ENCODE data around the gene PNISR. TPM values are rescaled to one million over a fixed set of nuclear protein-coding genes. Genes with fewer than 3 reads are reported as not detected.

PNISR gene
- total and polyA plus RNA-seq, 8 donors = 20.8 to 64.1 (median 35.9) TPM

DNA sequence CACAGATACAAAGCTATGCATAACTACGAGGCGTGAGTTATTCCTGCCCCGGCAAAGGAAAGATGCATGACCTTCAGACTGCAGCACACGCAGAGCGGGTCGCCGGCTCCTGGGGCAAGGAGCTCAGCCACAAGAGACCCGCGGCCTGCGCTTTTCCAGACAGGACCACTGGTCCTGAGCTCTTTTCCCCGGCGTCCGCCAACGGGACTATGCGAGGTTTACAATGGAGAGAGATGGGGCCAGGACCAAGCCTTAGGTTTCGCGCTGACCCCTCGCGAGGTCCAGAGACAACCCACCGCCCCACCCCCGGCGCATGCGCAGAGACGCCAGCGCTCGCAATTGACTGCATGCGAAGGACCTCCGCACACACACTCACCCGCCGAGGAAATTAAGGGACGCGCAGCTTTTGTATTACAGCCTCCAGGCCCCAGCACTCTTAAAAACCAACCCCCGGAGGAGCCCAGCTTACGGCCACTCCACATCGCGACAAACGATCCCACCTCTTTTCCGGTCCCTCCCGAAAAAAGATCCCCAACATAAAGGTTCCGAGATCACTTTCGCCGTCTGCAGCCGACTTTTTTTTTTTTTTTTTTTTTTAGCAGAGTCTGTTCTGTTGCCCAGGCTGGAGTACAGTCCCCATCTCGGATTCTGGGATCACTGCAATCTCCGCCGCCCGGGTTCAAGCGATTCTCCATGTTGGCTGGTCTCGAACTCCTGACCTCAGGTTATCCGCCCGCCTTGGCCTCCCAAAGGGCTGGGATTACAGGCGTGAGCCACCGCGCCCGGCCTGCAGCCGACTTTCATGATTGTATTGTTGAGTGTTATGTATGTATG, 31.2 kb downstream of the PNISR start, which contains the start of gene COQ3:
TSS of gene COQ3 (minus strand) at position 498 of the 834 bp plus-strand sequence. CDS start at position 482, 16 bp downstream.
- FAIRE-seq = no peak
- H3K4me3 ChIP-seq = peak within 1 kb of the TSS; percentile 55 to 81 (median 71)
- H3K4me1 ChIP-seq = peaks cover 0 to 6% (median 0%) of the 10 kb centered on the region in 3 donors
- H3K9me3 ChIP-seq = no peaks in the 10 kb centered on the region
- peak; percentile 85 to 92 (median 91) for ATAC-seq
- WGBS, 2 donors = 9 to 10% methylated on average over 56 of the region's 56 CpGs
- H3K27me3 ChIP-seq = no peaks in the 10 kb centered on the region
- intact Hi-C loops (cut with DNase I) = no loop called here
- TF ChIP-seq, protein P1, sequence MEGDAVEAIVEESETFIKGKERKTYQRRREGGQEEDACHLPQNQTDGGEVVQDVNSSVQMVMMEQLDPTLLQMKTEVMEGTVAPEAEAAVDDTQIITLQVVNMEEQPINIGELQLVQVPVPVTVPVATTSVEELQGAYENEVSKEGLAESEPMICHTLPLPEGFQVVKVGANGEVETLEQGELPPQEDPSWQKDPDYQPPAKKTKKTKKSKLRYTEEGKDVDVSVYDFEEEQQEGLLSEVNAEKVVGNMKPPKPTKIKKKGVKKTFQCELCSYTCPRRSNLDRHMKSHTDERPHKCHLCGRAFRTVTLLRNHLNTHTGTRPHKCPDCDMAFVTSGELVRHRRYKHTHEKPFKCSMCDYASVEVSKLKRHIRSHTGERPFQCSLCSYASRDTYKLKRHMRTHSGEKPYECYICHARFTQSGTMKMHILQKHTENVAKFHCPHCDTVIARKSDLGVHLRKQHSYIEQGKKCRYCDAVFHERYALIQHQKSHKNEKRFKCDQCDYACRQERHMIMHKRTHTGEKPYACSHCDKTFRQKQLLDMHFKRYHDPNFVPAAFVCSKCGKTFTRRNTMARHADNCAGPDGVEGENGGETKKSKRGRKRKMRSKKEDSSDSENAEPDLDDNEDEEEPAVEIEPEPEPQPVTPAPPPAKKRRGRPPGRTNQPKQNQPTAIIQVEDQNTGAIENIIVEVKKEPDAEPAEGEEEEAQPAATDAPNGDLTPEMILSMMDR (IDR thresholded peaks at IDR 0.05) = no peak
- peak within 1 kb of the TSS; percentile 31 to 84 (median 60) for H3K27ac ChIP-seq
- no peaks in the 10 kb centered on the region for H3K36me3 ChIP-seq
- peak; percentile 61 to 88 (median 67) for DNase-seq

DNA sequence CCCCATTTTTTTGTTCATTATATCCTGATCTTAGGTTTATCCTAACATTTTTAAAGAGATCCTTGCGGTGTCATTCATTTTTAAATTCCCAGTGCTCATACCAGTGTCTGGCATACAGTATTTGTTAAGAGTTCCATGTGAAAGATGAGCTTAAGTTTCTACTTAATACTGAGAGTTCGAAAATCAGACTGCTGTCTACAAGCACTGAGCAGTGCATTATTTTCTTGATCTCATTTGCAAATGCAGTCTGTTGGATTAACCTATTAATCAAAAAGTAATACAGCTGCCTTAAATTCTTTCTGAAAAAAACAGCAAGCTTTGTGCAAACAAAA, 31.8 kb downstream of the PNISR start:
- intact Hi-C loops (cut with DNase I) = no loop called here
- Histone ChIP-seq H3K36me3 (no peaks in the 10 kb centered on the region), H3K27ac (peak overlapping the region in 2 of 4 donors; percentile 51 to 84), H3K4me3 (peak overlapping the region; percentile 55 to 81 (median 71)), H3K4me1 (peaks cover 0 to 6% (median 0%) of the 10 kb centered on the region in 3 donors), H3K9me3 (no peaks in the 10 kb centered on the region), H3K27me3 (no peaks in the 10 kb centered on the region)
- WGBS, 2 donors = 19 to 22% methylated on average over 2 of the region's 2 CpGs
- peak in 2 of 4 donors; percentile 33 to 36 for ATAC-seq
- FAIRE-seq = no peak
- TF ChIP-seq, protein P1 (IDR thresholded peaks at IDR 0.05) = no peak
- DNase-seq = no peak

DNA sequence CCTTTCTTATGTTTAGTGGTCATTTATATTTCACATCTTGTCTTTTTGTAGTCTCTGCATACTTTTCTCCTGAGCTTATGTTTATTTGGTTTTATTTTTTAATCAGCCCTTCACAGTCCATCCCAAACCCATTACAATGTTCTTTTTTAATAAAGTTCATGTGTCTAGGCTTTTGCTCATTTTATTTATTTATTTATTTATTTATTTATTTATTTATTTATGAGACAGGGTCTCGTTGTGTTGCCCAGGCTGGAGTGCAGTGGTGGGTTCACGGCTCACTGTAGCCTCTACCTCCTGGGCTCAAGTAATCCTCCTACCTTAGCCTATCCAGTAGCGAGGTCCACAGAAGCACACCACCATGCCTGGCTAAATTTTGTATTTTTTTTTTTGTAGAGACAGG, 34.2 kb downstream of the PNISR start:
- 78 to 88% methylated on average over 3 of the region's 3 CpGs for WGBS, 2 donors
- H3K36me3 ChIP-seq = no peaks in the 10 kb centered on the region
- no peak overlapping the region for H3K27ac ChIP-seq
- H3K9me3 ChIP-seq = no peaks in the 10 kb centered on the region
- H3K4me3 ChIP-seq = no peak overlapping the region
- intact Hi-C loops (cut with DNase I) = no loop called here
- no peak for ATAC-seq
- H3K4me1 ChIP-seq = peaks cover 0 to 6% (median 0%) of the 10 kb centered on the region in 3 donors
- FAIRE-seq = no peak
- H3K27me3 ChIP-seq = no peaks in the 10 kb centered on the region
- TF ChIP-seq, protein P1 (IDR thresholded peaks at IDR 0.05) = no peak
- no peak for DNase-seq

DNA sequence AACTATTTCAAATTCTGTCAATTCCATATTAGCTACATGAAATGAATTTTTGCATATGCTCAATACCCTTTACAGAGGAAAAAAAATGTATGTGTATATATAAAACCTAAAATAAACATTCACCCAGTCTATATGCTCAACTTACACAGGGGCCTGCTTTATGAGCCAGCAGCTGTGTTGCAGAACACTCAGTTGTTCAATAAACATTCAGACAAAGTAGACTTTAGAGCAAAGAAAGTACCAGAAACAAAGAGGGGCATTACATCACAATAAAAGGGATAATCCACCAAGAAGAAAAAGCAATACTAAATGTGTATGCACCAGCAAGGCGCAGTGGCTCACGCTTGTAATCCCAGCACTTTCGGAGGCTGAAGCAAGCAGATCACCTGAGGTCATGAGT, 40.6 kb downstream of the PNISR start:
- WGBS, 2 donors = 94 to 100% methylated on average over 3 of the region's 3 CpGs
- no peak overlapping the region for H3K4me3 ChIP-seq
- FAIRE-seq (no peak), ATAC-seq (no peak), DNase-seq (no peak)
- no peaks in the 10 kb centered on the region for H3K9me3 ChIP-seq
- H3K4me1 ChIP-seq = no peaks in the 10 kb centered on the region
- no peak overlapping the region for H3K27ac ChIP-seq
- H3K27me3 ChIP-seq = no peaks in the 10 kb centered on the region
- TF ChIP-seq, protein P1 (IDR thresholded peaks at IDR 0.05) = no peak
- intact Hi-C loops (cut with DNase I) = no loop called here
- H3K36me3 ChIP-seq = no peaks in the 10 kb centered on the region

DNA sequence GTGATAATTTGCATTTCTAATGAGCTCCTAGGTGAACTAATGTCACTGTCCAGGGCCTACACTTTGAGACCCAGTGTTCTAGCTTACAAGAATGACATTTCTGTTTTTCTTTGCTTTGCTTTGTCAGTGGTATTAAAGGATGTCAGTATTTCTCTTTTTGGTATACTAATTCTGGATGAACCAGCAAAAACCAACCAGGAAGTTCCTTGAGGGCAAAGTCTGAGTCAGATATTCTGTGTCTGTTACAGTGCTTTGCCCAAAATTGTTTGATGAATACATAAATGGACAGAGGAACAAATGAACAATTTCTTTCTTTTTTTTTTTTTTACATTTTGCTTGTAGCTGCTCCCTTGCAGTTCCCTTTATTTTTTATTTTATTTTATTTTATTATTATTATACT, 46.5 kb downstream of the PNISR start:
- DNase-seq (no peak), ATAC-seq (no peak), FAIRE-seq (no peak)
- intact Hi-C loops (cut with DNase I) = no loop called here
- no peaks in the 10 kb centered on the region for H3K27me3 ChIP-seq
- H3K9me3 ChIP-seq = no peaks in the 10 kb centered on the region
- TF ChIP-seq, protein P1 (IDR thresholded peaks at IDR 0.05) = no peak
- no peaks in the 10 kb centered on the region for H3K36me3 ChIP-seq
- no peak overlapping the region for H3K4me3 ChIP-seq
- H3K4me1 ChIP-seq = no peaks in the 10 kb centered on the region
- no peak overlapping the region for H3K27ac ChIP-seq

Measured in pancreas (tissue), 10 donors.